Common myeloid progenitor, CD34-positive (primary cell): ENCODE data around the gene ISL2.
A peak's percentile ranks its signal among the peaks of the same experiment; 100 is the strongest.

Experiments
- CTCF ChIA-PET: fragments of 350-600 bp; sonication (Branson Sonifier 250); formaldehyde crosslinking; loops from one replicate; lab custom pipeline; 2021; ENCODE audit warnings: antibody characterized with exemption; lab: Charles Lee
- POLR2A ChIA-PET: fragments of 350-600 bp; sonication (Branson Sonifier 250); formaldehyde crosslinking; loops from one replicate; lab custom pipeline; 2021; ENCODE audit warnings: antibody characterized with exemption; lab: Charles Lee
- DNase-seq, 3 donors: peaks; one replicate each; pipeline versions ENCODE4 v3.0.0 to v3.0.0-alpha.2; 2013
- H3K27ac ChIP-seq, 2 experiments: 1 replicate in 1 of 2; 2 replicates in 1 of 2; pipeline ENCODE4 v1.7.0; 2013; ENCODE audit warnings: inconsistent platforms in 2 of 2, low read length in 2 of 2, mild to moderate bottlenecking in 2 of 2, low read depth in 1 of 2, moderate library complexity in 1 of 2; ENCODE audit not compliant: severe bottlenecking in 2 of 2, insufficient read depth in 1 of 2, poor library complexity in 1 of 2
- H3K27me3 ChIP-seq, 5 experiments: replicated peaks in 2 of 5; 1 replicate in 3 of 5; 2 replicates in 2 of 5; pipeline versions ENCODE4 v1.6.1 to v1.7.0; 2013; ENCODE audit warnings: low read length in 4 of 5, mild to moderate bottlenecking in 2 of 5, moderate library complexity in 2 of 5, inconsistent platforms in 1 of 5; ENCODE audit not compliant: insufficient read depth in 5 of 5, control insufficient read depth in 4 of 5
- H3K36me3 ChIP-seq, 4 experiments: 1 replicate in 2 of 4; 2 replicates in 2 of 4; pipeline versions ENCODE4 v1.6.1 to v1.7.0; 2013; ENCODE audit warnings: low read length in 3 of 4, control low read depth in 1 of 4, mild to moderate bottlenecking in 1 of 4; ENCODE audit not compliant: control insufficient read depth in 4 of 4, insufficient read depth in 4 of 4
- H3K4me1 ChIP-seq, 4 experiments: 1 replicate in 3 of 4; 2 replicates in 1 of 4; pipeline versions ENCODE4 v1.6.1 to v1.7.1; 2013; ENCODE audit warnings: low read length in 3 of 4, mild to moderate bottlenecking in 3 of 4, control low read depth in 1 of 4, inconsistent platforms in 1 of 4, moderate library complexity in 1 of 4; ENCODE audit not compliant: control insufficient read depth in 4 of 4, insufficient read depth in 4 of 4; ENCODE audit errors: control extremely low read depth in 1 of 4
- H3K4me3 ChIP-seq, 7 experiments: 1 replicate in 4 of 7; 2 replicates in 3 of 7; pipeline versions ENCODE4 v1.5.1 to v1.7.0; 2013; ENCODE audit warnings: mild to moderate bottlenecking in 7 of 7, low read length in 6 of 7, moderate library complexity in 6 of 7, inconsistent platforms in 2 of 7, low read depth in 2 of 7, control low read depth in 1 of 7; ENCODE audit not compliant: insufficient read depth in 4 of 7, control insufficient read depth in 1 of 7; ENCODE audit errors: extremely low read depth in 1 of 7
- H3K9me3 ChIP-seq, 5 experiments: 1 replicate in 4 of 5; 2 replicates in 1 of 5; pipeline versions ENCODE4 v1.6.1 to v1.7.1; 2013; ENCODE audit warnings: low read length in 4 of 5, mild to moderate bottlenecking in 2 of 5, inconsistent platforms in 1 of 5, low read depth in 1 of 5, moderate library complexity in 1 of 5; ENCODE audit not compliant: control insufficient read depth in 4 of 5, insufficient read depth in 2 of 5; ENCODE audit errors: control extremely low read depth in 1 of 5
- WGBS: methylation state at CpG from one replicate; pipeline ENCODE4 v1.1.5; 2013; ENCODE audit not compliant: insufficient coverage; 5-methylcytosine and 5-hydroxymethylcytosine counted together

The ISL2 gene

DNA sequence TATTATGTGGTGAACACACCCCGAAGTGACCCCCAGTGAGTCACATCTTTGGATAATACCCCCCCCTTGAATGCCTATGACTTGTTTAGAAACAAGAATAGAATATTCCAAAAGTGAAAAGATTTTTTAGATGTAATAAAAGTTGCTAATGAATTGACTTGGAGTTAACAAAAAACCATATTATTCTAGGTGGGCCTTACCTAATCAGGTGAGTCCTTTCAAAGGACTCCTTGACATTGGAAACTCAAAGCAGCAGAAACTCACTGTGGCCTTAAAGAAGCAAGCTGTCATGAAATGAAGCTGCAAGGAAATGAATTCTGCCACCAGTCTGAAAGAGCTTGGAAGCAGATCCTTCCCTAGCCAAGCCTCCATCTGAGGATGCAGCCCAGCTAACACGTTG, 10.9 kb upstream of the ISL2 start:
- peaks cover 5 to 45% (median 8%) of the 10 kb centered on the region in 5 experiments for H3K27me3 ChIP-seq
- H3K27ac ChIP-seq: no peak overlapping the region
- H3K9me3 ChIP-seq: no peaks in the 10 kb centered on the region
- DNase-seq: no peak
- H3K4me3 ChIP-seq: no peak overlapping the region
- ChIA-PET POLR2A (no interaction called here), CTCF (interaction anchor here (0.9 to 2.0 kb wide), 2 partner anchors 10 to 44 kb away, joined by 3 to 6 read pairs; no protein-coding TSS in a partner anchor)
- no peaks in the 10 kb centered on the region for H3K4me1 ChIP-seq
- no CpG with 5 or more reads among the region's 2 CpGs for WGBS
- no peaks in the 10 kb centered on the region for H3K36me3 ChIP-seq

- CTCF ChIA-PET: interaction anchor here (0.7 to 9.0 kb wide), 5 partner anchors 9 to 555 kb away, joined by 3 to 55 read pairs (median 5); no protein-coding TSS in a partner anchor
Measured at GRCh38 chr15:76327191-76328105, 9.1 kb upstream of the ISL2 start.

GRCh38 chr15:76328106-76328696, 8.4 kb upstream of the ISL2 start:
- POLR2A ChIA-PET: no interaction called here
- 78% methylated on average over 3 of the region's 8 CpGs for WGBS

More at GRCh38 chr15:76327191-76328105, 9.1 kb upstream of the ISL2 start:
- Histone ChIP-seq H3K36me3 (no peaks in the 10 kb centered on the region), H3K27me3 (peaks cover 5 to 42% (median 9%) of the 10 kb centered on the region in 5 experiments), H3K27ac (no peak overlapping the region), H3K4me1 (no peaks in the 10 kb centered on the region), H3K9me3 (no peaks in the 10 kb centered on the region), H3K4me3 (no peak overlapping the region)
- POLR2A ChIA-PET: no interaction called here
- 98% methylated on average over 5 of the region's 8 CpGs for WGBS
- no peak for DNase-seq

GRCh38 chr15:76328958-76329357, 7.6 kb upstream of the ISL2 start:
- Histone ChIP-seq H3K4me3 (no peak overlapping the region), H3K9me3 (no peaks in the 10 kb centered on the region), H3K27ac (no peak overlapping the region), H3K27me3 (peaks cover 9 to 43% (median 19%) of the 10 kb centered on the region in 5 experiments), H3K36me3 (no peaks in the 10 kb centered on the region), H3K4me1 (no peaks in the 10 kb centered on the region)
- DNase-seq: no peak
- CTCF ChIA-PET: interaction anchor here (0.9 to 9.0 kb wide), 4 partner anchors 85 to 98 kb away, joined by 3 to 55 read pairs (median 6); no protein-coding TSS in a partner anchor
- POLR2A ChIA-PET: no interaction called here
- WGBS: 86% methylated on average over 3 of the region's 4 CpGs

More at GRCh38 chr15:76328106-76328696, 8.4 kb upstream of the ISL2 start:
- H3K4me3 ChIP-seq: no peak overlapping the region
- no peak for DNase-seq
- H3K9me3 ChIP-seq: no peaks in the 10 kb centered on the region
- CTCF ChIA-PET: interaction anchor here (0.9 to 9.0 kb wide), 3 partner anchors 10 to 97 kb away, joined by 3 to 55 read pairs (median 3); no protein-coding TSS in a partner anchor
- peaks cover 5 to 43% (median 13%) of the 10 kb centered on the region in 5 experiments for H3K27me3 ChIP-seq
- H3K27ac ChIP-seq: no peak overlapping the region
- H3K4me1 ChIP-seq: no peaks in the 10 kb centered on the region
- H3K36me3 ChIP-seq: no peaks in the 10 kb centered on the region

DNA sequence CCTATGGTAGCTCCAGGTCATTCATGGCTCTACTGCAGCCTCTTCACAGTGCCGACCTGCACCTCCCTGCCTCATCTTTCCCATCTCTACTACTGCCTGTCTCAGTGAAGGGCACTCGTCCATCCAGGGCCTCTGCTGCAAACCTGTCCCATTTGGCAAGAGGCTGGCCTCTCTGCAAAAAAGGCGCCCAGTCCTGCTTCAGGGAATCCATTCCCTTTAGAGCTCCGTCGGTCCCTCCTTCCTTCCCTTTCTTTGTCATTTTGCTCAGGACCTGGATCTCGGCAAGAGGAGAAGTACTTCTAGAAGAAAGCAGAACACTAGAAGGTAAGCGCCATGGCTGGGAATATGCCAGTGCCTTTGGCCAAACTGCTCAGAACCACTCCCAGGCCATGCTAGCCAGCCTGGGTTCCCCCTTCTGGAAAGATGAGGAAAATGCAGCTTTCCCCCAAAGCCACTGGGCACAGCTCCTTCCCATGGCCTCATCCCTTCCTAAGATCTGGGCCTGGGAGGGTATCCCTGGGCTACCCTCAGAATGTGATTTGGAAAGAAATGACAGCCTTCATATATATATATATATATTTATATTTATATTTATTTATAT, 6.4 kb upstream of the ISL2 start:
- ChIA-PET POLR2A (interaction anchor here (0.9 kb wide), 1 partner anchor 140 kb away, joined by 3 read pairs; no protein-coding TSS in a partner anchor), CTCF (interaction anchor here (0.8 to 9.0 kb wide), 8 partner anchors 13 to 137 kb away, joined by 3 to 55 read pairs (median 5); no protein-coding TSS in a partner anchor)
- Histone ChIP-seq H3K9me3 (no peaks in the 10 kb centered on the region), H3K27me3 (peaks cover 9 to 48% (median 26%) of the 10 kb centered on the region in 5 experiments), H3K36me3 (no peaks in the 10 kb centered on the region), H3K27ac (no peak overlapping the region), H3K4me3 (no peak overlapping the region), H3K4me1 (peaks cover 0 to 2% (median 2%) of the 10 kb centered on the region in 4 experiments)
- DNase-seq: peak in 2 of 3 donors; percentile 46 to 55
- WGBS: 71% methylated on average over 6 of the region's 7 CpGs

DNA sequence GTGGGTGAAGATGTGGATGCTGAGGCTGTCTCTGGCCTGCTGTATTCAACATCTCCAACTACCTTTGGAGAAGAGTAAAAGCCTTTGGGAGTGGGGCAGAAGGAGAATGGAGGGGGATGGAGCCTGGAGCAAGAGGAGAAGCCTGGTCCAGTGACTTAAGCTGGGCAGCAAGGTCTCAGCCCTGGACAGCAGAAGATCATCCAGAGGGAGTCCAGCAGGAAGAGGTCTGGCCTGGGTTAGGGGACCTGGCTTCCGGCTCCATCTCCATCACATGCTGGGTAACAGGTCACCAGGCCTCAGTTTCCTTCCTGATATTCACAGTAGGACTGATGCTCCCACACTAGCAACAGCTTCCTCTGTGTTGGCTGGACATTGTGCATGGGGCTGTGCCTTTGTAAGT, 3.8 kb upstream of the ISL2 start:
- DNase-seq: no peak
- H3K27ac ChIP-seq: no peak overlapping the region
- ChIA-PET CTCF (interaction anchor here (1.0 to 9.0 kb wide), 5 partner anchors 9 to 535 kb away, joined by 3 to 55 read pairs (median 6); no protein-coding TSS in a partner anchor), POLR2A (no interaction called here)
- peaks cover 0 to 28% (median 26%) of the 10 kb centered on the region in 4 experiments for H3K4me1 ChIP-seq
- no peaks in the 10 kb centered on the region for H3K9me3 ChIP-seq
- H3K4me3 ChIP-seq: no peak overlapping the region
- no peaks in the 10 kb centered on the region for H3K36me3 ChIP-seq
- 85% methylated on average over 1 of the region's 1 CpG for WGBS
- H3K27me3 ChIP-seq: peaks cover 7 to 64% (median 46%) of the 10 kb centered on the region in 5 experiments
